NOMO-1 (cell line): ENCODE data around the gene PDS5B.
"Not testable (repeated sequence)": the region's sequence is repeated elsewhere in the genome, so short reads cannot be mapped to it uniquely, and the experiment has no call there.

Experiments used
- DNase-seq, 2 experiments: peaks; one replicate each; lab custom pipeline; 2025; ENCODE audit not compliant: unreplicated experiment in 2 of 2; lab: John Stamatoyannopoulos, UW

Gene PDS5B, protein sequence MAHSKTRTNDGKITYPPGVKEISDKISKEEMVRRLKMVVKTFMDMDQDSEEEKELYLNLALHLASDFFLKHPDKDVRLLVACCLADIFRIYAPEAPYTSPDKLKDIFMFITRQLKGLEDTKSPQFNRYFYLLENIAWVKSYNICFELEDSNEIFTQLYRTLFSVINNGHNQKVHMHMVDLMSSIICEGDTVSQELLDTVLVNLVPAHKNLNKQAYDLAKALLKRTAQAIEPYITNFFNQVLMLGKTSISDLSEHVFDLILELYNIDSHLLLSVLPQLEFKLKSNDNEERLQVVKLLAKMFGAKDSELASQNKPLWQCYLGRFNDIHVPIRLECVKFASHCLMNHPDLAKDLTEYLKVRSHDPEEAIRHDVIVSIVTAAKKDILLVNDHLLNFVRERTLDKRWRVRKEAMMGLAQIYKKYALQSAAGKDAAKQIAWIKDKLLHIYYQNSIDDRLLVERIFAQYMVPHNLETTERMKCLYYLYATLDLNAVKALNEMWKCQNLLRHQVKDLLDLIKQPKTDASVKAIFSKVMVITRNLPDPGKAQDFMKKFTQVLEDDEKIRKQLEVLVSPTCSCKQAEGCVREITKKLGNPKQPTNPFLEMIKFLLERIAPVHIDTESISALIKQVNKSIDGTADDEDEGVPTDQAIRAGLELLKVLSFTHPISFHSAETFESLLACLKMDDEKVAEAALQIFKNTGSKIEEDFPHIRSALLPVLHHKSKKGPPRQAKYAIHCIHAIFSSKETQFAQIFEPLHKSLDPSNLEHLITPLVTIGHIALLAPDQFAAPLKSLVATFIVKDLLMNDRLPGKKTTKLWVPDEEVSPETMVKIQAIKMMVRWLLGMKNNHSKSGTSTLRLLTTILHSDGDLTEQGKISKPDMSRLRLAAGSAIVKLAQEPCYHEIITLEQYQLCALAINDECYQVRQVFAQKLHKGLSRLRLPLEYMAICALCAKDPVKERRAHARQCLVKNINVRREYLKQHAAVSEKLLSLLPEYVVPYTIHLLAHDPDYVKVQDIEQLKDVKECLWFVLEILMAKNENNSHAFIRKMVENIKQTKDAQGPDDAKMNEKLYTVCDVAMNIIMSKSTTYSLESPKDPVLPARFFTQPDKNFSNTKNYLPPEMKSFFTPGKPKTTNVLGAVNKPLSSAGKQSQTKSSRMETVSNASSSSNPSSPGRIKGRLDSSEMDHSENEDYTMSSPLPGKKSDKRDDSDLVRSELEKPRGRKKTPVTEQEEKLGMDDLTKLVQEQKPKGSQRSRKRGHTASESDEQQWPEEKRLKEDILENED (N-terminal part only)

DNA sequence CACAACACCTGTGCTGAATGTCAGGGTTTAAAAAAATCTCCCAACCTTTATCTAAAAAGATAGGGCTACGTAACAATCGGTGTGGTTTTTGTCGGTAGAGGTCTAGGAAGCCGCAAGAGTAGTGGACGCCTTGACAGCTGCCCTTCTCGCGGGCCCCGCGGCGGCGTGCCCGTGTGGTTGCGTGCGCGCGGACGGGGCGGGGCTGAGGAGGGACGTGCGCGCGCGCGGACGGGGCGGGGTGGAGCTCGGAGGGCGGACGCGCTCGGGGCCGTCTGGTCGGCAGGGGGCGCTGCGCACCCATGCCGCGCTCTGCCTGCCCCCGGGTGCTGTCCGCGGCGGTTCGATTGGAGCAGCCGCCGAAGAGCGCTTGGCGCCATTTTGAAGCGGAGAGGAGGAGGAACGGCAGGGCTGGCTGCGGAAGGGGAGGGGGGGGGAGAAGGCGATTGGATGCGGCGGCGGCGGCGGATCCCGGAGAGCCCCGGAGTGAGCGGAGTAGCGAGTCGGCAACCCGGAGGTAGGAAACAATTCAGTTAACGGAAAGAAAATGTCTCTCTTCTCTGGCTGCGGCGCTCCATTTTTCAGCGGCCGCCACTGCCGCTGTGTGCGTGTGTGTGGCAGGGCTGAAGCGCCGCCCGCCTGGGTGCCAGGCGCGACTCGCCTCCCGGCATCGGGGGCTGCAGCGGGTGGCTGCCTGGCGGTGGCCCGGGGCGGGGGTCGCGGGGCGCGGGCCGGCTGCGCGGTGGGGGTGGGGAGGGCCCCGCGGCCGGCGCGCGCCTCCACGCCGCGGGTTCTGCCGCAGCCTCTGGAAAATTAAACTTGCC is at the start of gene PDS5B:
Gene PDS5B, plus strand, starts transcription at position 373 of the 821 bp plus-strand sequence. CDS start 62,321 bp downstream, outside the sequence.
- DNase-seq, result peak; percentile 97 to 99

DNA sequence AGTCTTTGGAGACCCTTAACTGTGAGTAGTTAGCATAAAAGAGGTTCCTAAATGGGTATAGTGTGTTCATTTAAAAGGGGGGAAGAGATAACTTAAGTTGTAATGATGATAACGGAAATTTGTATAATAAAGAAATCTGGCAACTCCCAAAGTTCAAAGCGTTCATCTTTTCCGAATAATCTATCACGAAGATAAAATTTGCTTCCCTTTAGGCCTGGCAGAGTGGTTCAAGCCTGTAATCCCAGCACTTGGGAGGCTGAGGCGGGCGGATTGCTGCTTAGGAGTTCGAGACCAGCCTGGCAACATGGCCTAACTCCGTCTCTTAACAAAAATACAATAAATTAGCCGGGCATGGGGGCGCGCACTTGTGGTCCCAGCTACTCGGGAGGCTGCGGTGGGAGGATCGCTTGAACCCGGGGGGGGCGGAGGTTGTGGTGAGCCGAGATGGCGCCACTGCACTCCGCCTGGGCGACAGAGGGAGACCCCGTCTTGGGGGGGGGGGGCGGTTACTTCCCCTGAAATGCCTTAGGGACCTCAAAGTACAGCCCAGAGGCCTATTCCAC is 48.6 kb upstream of the PDS5B start:
- no peak for DNase-seq

DNA sequence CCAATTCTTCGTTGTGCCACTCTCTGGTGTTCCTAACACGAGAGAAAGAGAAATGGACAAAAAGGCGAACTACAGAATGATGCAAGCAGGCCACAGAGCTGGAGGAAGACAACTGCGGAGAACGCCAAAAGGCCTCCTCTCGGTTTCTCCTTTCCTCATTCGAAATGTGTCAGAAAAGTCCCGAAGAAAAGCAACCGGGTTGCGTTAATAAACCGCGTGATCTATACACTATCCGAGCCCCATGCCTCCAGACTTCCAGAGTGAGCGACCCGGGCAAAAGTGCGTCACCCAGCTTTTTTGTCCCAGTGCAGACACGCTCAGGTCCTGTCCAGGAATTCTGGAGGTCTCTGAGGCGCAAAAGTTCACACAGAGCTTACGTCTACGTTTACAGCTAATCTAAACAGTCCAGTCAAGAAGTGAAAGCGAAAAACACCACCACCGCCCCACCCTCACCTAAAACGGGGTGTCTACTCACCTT is 48.1 kb upstream of the PDS5B start:
- DNase-seq, result peak; percentile 68 to 83

DNA sequence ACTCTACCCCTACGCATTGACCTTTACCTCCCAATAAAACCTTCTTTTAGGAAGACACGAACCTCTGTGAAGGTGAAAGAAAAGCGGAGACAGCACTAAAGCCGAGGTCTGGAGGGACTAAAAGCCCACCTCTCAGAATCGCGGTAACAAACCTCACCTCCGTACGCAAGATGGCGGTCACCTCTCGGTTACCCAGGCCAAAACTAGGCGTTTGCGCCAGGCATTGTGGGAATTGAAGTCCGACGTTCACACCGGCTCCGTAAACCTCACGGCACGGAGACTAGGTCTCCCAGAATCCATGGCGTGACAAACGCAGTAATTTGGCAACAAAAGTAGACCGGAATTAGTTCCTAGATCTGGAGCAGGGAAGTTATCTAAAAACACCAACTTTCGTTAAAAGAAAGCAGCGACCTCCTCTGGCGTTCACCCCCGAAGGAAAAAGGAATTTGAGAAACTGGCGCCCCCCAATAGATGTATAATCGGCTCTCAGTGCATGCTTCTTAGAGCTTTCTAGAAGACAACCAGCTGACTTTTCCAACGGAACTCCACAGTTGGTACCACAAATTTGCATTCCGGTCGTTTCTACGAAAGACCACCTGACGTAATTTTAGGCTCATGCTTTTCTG is 47.5 kb upstream of the PDS5B start, which contains the start of gene N4BP2L2:
Gene N4BP2L2, minus strand, starts transcription at position 175 of the 626 bp plus-strand sequence. CDS start 1,768 bp downstream, outside the sequence.
- DNase-seq, result peak; percentile 97 to 100

DNA sequence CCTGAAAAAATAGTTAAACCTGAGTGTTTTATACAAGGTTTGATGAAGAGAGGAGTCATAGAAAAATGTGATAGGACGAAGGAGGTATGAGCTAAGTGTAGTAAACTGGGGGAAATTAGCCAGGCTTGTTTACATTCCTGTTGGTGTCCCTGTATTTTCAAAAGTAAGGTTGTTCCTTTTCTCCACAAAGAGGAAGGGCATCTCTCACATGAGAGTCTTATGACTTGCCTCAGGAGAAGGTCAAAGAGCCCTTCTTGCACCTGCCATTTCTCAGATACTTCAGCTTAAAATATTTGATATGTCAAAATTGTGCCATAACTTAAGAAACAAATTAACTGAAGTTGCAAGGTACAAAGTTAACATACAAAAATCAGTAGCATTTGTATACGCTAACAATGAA is 44.0 kb upstream of the PDS5B start:
- DNase-seq, result no peak

DNA sequence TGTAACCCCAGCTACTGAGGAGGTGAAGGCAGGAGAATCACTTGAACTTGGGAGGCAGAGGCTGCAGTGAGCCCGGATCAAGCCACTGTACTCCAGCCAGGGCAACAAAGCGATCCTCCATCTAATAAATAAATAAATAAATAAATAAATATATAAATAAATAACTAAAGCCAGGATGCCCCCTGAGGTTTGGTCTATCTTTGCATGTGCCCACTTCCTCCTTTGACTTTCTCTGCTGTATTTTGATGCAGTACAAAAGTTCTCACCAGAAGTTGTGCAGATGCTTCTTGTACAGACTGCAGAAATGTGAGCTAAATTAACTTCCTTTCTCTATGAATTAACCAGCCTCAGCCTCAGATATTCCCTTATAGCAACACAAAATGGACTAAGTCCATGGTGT is 41.2 kb upstream of the PDS5B start:
- DNase-seq, result no peak

DNA sequence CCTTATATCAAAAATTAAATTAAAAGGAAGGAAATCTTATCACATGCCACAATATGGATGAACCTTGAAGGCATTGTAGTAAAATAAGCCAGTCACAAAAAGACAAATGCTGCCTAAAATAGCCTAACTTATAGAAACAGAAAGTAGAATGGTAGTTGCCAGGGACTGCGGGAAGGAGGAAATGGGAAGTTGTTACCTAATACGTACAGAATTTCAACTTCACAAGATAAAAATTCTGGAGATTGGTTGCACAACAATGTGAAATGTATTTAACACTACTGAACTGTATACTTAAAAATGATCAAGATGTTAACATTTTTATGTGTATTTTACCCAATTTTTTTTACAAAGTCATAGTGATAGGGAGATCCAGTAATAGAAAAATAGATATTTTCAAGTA is 37.4 kb upstream of the PDS5B start:
- peak; percentile 46 to 94 for DNase-seq

DNA sequence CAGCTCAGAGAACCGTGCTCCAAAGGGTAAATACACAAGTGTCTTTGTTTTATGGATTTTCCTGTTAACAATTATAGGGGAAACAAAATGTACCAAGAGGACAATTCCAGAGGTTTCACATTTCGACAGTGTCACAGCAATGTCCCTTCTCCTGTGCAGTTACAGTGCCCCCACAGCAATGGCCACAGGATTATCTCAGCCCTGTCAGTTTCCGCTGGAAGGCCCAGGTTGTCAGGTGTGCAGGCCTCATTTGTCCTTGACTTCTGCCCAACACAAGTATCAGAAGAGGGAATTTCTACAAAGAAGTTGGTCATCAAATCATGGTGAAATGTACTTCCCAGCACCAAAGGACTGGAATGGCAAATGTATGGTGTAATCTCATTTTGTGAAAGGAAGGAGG is 36.5 kb upstream of the PDS5B start:
- no peak for DNase-seq

DNA sequence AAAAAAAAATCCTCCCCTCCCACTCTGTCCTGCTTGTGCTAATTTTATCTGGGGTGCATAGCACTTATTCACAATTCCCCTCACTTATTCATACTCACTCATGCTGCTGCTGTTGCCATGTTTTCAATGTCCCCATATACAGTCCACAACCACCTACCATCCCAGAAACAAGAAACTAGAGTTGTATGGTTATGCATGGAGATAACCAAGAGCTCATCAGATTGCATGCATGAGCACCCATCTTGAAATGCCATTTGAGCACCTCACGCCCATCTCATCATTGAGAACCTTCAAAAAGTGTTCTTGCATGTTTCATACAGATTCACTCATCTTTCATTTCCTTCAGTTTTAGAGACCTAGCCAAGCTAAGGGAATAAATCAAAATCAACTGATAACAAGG is 32.5 kb upstream of the PDS5B start:
- no peak for DNase-seq

DNA sequence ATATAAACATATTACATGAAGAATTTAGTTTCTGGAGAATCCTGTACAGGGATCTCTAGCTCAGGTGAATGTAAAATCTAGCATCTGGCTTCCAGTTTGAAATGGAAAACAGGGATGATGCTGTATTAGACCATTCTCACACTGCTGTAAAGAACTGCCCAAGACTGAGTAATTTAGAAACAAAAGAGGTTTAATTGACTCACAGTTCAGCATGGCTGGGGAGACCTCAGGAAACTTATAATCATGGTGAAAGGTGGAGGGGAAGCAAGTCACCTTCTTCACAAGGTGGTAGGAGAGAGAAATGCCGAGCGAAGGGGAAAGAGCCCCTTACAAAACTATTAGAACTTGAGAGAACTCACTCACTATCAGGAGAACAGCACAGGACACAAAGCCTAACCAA is 30.6 kb upstream of the PDS5B start:
- no peak for DNase-seq

DNA sequence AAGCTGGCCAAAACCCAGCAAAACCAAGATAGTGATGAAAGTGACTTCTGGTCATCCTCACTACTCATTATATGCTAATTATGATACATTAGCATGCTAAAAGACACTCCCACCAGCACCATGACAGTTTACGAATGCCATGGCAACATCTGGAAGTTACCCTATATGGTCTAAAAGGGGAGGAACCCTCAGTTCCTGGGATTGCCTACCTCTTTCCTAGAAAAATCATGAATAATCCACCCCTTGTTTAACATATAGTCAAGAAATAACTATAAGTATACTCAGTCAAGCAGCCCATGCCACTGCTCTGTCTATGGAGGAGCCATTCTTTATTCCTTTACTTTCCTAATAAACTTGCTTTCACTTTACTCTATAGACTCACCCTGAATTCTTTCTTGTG is 25.4 kb upstream of the PDS5B start:
- not testable (repeated sequence) for DNase-seq

DNA sequence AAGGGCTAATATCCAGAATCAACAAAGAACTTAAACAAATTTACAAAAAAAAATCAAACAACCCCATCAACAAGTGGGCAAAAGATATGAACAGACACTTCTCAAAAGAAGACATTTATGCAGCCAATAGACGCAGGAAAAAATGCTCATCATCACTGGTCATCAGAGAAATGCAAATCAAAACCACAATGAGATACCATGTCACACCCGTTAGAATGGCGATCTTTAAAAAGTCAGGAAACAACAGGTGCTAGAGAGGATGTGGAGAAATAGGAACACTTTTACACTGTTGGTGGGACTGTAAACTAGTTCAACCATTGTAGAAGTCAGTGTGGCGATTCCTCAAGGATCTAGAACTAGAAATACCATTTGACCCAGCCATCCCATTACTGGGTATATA is 10.6 kb upstream of the PDS5B start:
- DNase-seq, result not testable (repeated sequence)

DNA sequence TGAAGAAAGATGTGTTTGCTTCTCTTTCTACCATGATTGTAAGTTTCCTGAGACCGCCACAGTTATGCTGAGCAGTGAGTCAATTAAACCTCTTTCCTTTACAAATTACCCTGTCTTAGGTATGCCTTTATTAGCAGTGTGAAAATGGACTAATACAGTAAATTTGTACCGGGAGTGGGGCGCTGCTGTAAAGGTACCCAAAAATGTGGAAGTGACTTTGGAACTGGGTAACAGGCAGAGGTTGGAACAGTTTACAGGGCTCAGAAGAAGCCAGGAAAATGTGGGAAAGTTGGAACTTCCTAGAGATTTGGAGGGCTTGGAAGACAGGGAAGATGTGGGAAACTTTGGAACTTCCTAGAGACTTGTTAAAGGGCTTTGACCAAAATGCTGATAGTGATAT is 9.2 kb upstream of the PDS5B start:
- no peak for DNase-seq

DNA sequence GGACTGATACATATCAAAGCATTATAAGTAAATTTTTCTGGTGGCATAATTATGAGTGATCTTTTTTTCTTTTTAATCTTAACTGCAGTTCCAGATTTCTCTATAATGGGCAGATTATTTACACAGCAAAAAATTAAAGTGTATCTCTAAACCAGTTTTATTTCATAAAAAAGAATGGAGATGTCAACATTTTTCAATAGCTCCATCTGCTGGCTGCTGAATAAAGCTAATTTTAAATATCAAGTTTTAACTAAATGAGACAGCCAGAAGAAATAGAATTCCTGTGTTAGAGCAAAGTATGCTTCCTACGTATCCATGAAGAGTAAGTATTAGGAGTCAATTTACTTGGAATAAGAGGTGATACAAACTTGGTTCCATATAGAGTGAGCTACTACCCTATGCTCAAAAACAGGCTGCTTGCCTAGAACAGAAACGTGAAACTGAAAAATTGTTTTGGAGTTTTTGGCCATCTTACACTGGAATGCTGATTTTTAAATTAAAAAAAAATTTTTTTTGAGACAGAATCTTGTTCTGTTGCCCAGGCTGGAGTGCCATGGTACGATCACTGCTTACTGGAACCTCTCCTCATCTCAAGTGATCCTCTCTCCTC is 5.0 kb upstream of the PDS5B start:
- DNase-seq, result peak; percentile 11 to 56

DNA sequence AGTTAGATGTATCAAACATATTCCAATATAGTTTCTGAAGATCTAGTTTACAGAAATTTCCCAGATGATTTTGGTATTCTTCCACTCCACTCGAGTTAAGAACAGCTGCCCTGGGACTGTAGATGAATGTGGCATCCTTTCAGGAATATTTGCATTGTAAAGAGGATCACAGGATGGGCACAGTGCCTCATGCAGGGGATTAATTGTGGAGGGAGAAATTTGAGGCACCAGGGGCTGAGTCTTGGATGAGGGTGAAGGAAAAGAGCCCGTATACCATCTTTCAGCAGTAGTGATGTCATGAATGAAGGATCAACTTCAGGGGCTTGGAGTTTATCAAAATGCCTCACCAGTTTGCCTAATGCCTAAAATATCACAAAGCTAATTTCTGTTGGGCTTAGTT is 4.0 kb upstream of the PDS5B start:
- DNase-seq, result no peak

DNA sequence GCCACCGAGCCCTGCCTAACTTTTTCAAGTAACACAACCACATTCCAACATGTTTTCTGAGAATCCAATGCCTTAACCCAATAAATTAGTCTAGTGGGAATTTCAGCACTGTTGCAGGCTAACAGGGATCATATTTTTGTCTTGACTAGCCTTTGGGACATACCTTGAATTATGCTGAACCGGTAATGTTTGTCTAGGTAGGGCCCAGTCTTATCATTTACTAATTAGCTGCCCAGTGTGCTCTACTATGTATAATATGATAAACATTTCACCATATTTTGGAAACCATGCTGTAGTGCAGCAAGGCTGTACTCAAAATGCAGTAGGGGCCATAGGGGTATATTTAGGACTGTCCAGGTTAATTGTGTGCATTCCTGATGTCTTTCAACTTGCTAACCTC is 3.3 kb upstream of the PDS5B start:
- DNase-seq, result no peak

DNA sequence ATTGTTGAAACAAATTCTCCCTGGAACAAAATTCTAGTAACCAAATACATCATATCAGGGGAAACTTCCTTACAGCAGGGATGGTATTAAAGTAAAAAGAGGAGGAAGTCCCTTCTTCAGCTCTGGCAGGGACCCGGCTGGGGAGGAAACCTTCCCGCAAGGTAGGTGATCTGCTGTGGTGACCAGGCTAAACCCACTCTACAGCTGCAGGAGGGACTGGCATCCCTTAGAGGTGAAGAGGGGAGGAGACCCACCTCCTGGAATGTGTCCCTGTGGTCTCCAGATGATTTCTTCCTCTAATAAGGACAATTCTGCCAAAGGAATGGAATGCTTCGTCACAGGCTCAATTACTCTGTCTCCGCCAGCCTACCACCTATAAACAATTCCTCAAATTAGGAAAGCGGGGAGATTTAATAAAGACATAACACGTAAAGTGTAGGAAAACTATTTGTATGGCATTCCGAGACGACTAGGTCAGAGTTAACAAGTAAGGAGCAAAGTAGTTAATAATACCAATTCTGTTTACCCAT is 637 bp upstream of the PDS5B start:
- DNase-seq, result peak in 1 of 2 experiments; percentile 21
